Subcutaneous abdominal adipose tissue (tissue), 5 donors: Measurements from ENCODE around the gene PANK4.

Experiments used
- H3K27ac ChIP-seq: one replicate; pipeline ENCODE4 v1.7.0; 2013; ENCODE audit warnings: low read depth, mild to moderate bottlenecking, inconsistent platforms, low read length, moderate library complexity
- H3K27me3 ChIP-seq, 5 donors: one replicate each; pipeline ENCODE4 v1.7.0; 2013; ENCODE audit warnings: low read length in 5 of 5, inconsistent platforms in 1 of 5; ENCODE audit not compliant: control insufficient read depth in 5 of 5, insufficient read depth in 4 of 5
- H3K36me3 ChIP-seq, 5 donors: one replicate each; pipeline ENCODE4 v1.7.0; 2013; ENCODE audit warnings: low read length in 5 of 5; ENCODE audit not compliant: control insufficient read depth in 5 of 5, insufficient read depth in 5 of 5
- H3K4me1 ChIP-seq, 5 donors: one replicate each; pipeline ENCODE4 v1.7.0; 2013; ENCODE audit warnings: low read length in 5 of 5, mild to moderate bottlenecking in 3 of 5, moderate library complexity in 1 of 5; ENCODE audit not compliant: control insufficient read depth in 5 of 5, insufficient read depth in 5 of 5
- H3K4me3 ChIP-seq, 5 donors: one replicate each; pipeline ENCODE4 v1.7.0; 2013; ENCODE audit warnings: low read length in 5 of 5, low read depth in 1 of 5
- H3K9ac ChIP-seq, 5 donors: one replicate each; pipeline ENCODE4 v1.7.0; 2013; ENCODE audit warnings: low read length in 5 of 5, mild to moderate bottlenecking in 4 of 5, moderate library complexity in 3 of 5
- H3K9me3 ChIP-seq, 5 donors: one replicate each; pipeline ENCODE4 v1.7.0; 2013; ENCODE audit warnings: low read length in 5 of 5; ENCODE audit not compliant: control insufficient read depth in 5 of 5
- donor health status: healthy.
- donor health status: healthy.
- donor health status: healthy.
- donor health status: healthy.
- donor health status: healthy.

Gene PANK4

GRCh38 chr1:2544875-2545640, 18.7 kb upstream of the PANK4 start:
- Histone ChIP-seq H3K4me3 (no peak overlapping the region), H3K27me3 (peaks cover 0 to 29% (median 21%) of the 10 kb centered on the region in 5 donors), H3K4me1 (peaks cover 3 to 71% (median 56%) of the 10 kb centered on the region in 5 donors), H3K9me3 (no peaks in the 10 kb centered on the region), H3K36me3 (no peaks in the 10 kb centered on the region), H3K9ac (no peak overlapping the region), H3K27ac (no peak overlapping the region)

- peaks cover 3 to 64% (median 48%) of the 10 kb centered on the region in 5 donors for H3K4me1 ChIP-seq
- no peaks in the 10 kb centered on the region for H3K36me3 ChIP-seq
- H3K4me3 ChIP-seq, result no peak overlapping the region
- no peak overlapping the region for H3K27ac ChIP-seq
- H3K27me3 ChIP-seq, result peaks cover 5 to 29% (median 22%) of the 10 kb centered on the region in 5 donors
- H3K9me3 ChIP-seq, result no peaks in the 10 kb centered on the region
- H3K9ac ChIP-seq, result no peak overlapping the region
Observed at GRCh38 chr1:2544093-2544874, 17.9 kb upstream of the PANK4 start.

DNA sequence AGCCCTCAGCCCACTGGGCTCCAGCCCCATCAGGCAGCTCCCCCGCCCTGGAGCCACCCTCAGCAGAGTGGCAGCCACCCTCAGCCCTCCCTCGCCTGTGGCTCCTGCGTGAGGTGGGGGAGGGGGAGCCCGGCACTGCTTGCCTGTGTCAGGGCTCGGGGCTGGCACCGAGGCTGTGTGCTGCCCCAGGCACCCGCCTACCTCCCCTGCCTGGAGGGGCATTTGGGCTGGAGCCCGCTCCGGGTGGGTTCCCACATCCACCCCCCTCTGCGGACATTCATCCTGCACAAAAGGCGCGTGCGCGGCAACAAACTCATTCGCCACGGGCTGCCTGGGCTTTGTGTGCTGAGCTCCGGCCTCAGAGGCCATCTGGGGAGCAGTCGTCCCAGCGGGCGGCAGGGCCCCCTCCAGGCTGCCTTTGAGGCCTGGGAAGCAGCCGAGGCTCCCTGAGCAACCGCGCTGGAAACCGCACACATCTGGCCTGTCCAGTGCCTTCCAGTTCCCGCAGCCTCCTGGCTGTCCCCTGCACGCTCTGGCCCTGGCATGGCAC, 17.2 kb upstream of the PANK4 start:
- Histone ChIP-seq H3K4me1 (peaks cover 3 to 59% (median 42%) of the 10 kb centered on the region in 5 donors), H3K27ac (no peak overlapping the region), H3K9me3 (no peaks in the 10 kb centered on the region), H3K9ac (no peak overlapping the region), H3K36me3 (no peaks in the 10 kb centered on the region), H3K4me3 (no peak overlapping the region), H3K27me3 (peaks cover 8 to 32% (median 27%) of the 10 kb centered on the region in 5 donors)

DNA sequence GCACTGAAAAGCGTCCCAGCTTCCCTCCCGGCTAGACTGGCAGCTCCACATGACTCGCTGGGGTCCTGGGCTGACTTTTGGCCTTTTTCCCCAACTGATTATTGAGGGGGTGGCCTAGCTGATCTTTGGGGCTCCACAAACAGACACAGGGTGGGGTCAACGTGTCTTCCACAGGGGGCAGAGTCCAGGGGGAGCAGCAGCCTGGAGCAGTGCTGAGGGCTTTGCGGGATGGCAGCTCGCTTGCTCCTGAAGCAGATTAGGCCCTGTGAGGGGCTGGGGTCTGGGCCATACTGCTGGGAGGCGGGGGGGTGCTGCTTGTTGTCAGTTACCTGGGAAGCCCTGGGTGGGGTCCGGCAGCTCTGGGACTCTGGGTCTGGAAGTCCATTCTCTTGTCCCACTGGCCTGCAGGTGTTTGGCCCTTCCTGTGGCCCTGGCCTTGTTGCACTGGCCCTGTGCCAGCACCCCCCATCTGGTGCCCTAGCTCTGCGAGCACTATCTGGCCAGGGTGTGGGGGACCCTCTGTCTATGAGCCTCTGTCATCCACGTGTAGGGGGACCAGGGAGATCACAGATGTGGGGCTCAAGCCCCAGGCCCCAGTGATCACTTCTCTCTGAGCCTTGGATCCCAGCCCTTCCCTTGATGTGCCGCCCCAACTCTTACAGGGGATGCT, 16.0 kb upstream of the PANK4 start:
- Histone ChIP-seq H3K27ac (no peak overlapping the region), H3K36me3 (no peaks in the 10 kb centered on the region), H3K9me3 (no peaks in the 10 kb centered on the region), H3K27me3 (peaks cover 15 to 44% (median 37%) of the 10 kb centered on the region in 5 donors), H3K4me3 (no peak overlapping the region), H3K4me1 (peaks cover 1 to 47% (median 30%) of the 10 kb centered on the region in 5 donors), H3K9ac (no peak overlapping the region)

DNA sequence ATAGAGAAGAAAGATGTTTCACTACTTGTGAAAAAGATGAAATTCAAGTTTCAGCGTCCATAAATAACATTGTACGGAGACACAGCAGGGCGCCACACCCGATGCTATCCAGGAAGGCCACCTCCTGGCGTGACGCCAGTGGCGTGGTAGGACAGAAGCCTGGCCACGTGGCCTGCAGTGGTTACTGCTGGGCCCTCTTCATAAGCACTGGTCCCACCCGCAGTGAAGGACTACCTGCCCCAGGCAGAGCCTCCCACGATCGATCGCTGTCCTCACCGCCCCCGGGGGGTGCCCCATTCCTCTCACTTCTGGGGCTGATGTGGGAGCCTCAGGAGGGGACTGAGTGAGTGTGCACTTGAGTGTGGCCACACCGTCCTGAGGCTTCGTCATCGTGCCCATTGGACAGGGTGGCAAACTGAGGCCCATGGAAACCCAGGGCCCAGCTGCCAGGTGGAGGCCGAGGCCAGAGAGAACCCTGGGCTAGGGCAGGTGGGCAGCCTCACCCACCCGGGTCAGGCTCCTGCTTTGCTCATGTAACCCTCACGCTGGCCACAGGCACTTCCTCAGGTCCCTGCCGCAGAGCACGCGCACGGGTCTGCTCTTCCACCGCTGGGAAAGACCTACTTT, 15.3 kb upstream of the PANK4 start:
- Histone ChIP-seq H3K4me1 (peaks cover 1 to 41% (median 24%) of the 10 kb centered on the region in 5 donors), H3K4me3 (no peak overlapping the region), H3K27ac (no peak overlapping the region), H3K27me3 (peaks cover 20 to 48% (median 35%) of the 10 kb centered on the region in 5 donors), H3K9me3 (no peaks in the 10 kb centered on the region), H3K36me3 (no peaks in the 10 kb centered on the region), H3K9ac (no peak overlapping the region)

DNA sequence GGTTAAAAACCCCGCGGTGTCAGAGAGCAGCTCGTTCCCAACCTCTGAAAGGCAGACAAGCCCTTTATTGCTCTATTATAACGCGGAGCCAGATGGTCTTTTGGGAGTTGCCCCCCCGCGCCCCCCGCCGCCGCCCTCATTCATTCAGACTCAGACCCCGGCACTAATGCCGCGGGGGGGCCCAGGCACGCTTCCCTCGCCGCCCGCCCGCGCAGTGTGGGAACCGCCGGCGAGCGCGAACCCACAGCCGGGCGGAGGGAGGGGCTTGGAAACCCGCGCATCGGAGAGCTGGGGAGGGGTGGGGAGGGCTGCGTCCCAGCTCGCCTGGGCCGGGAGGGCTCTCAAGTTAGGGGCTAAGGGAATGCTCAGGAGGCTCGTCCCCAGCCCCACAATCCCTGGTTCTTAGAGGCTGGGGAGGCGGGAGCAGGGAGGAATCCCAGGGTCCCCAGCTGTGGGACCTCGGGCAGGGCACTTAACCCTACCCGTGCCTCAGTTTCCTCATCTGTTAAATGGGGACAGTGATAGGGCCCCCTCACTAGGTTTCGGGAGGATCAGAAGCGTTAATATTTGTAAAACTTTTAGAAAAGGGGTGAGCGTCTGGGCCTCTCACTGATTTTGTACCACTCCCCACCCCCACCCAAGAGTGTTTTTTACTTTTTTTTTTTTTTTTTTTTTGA, 14.6 kb upstream of the PANK4 start:
- Histone ChIP-seq H3K9ac (no peak overlapping the region), H3K27ac (no peak overlapping the region), H3K27me3 (peaks cover 22 to 50% (median 34%) of the 10 kb centered on the region in 5 donors), H3K36me3 (no peaks in the 10 kb centered on the region), H3K4me1 (peaks cover 1 to 35% (median 18%) of the 10 kb centered on the region in 5 donors), H3K9me3 (no peaks in the 10 kb centered on the region), H3K4me3 (no peak overlapping the region)

DNA sequence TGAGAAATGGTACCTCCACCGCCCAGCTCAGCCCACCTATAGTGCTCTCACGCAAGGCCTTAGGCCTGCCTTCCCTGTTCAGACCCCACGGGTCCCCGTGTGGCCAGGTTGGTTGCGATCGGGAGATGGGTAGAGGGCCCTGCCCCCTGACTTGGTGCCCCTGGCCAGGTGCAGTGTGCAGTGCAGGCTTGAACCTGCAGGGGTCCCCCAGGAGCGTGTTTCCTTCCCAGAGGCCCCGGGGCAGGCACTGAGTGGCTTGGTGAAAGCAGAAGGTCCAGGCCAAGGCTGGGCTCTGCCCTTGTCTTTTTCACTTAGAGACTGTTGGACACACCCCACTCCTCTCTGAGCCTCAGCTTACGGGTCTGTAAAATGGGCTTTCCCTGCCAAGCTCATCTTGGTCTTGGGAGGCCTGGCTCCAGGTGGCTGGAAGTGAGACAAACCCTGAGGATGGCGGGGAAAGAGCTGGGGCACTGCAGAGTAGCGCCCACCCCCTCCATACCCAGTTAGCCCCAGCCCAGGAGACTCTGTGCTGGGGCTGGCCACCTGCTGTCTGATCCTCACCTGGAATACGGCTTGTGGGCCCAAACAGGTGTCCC, 13.0 kb upstream of the PANK4 start:
- Histone ChIP-seq H3K27ac (no peak overlapping the region), H3K9me3 (no peaks in the 10 kb centered on the region), H3K4me1 (peaks cover 0 to 28% (median 8%) of the 10 kb centered on the region in 5 donors), H3K4me3 (no peak overlapping the region), H3K36me3 (no peaks in the 10 kb centered on the region), H3K9ac (no peak overlapping the region), H3K27me3 (peaks cover 28 to 58% (median 40%) of the 10 kb centered on the region in 5 donors)

GRCh38 chr1:2538872-2539271, 12.5 kb upstream of the PANK4 start:
- Histone ChIP-seq H3K4me1 (peaks cover 0 to 25% (median 2%) of the 10 kb centered on the region in 5 donors), H3K9me3 (no peaks in the 10 kb centered on the region), H3K4me3 (no peak overlapping the region), H3K9ac (no peak overlapping the region), H3K36me3 (no peaks in the 10 kb centered on the region), H3K27me3 (peaks cover 23 to 60% (median 35%) of the 10 kb centered on the region in 5 donors), H3K27ac (no peak overlapping the region)

GRCh38 chr1:2538376-2538775, 12.0 kb upstream of the PANK4 start:
- H3K9me3 ChIP-seq, result no peaks in the 10 kb centered on the region
- H3K36me3 ChIP-seq, result no peaks in the 10 kb centered on the region
- peaks cover 23 to 60% (median 37%) of the 10 kb centered on the region in 5 donors for H3K27me3 ChIP-seq
- no peak overlapping the region for H3K4me3 ChIP-seq
- no peak overlapping the region for H3K27ac ChIP-seq
- peaks cover 0 to 21% (median 0%) of the 10 kb centered on the region in 5 donors for H3K4me1 ChIP-seq
- no peak overlapping the region for H3K9ac ChIP-seq
